ENCODE measurements around the gene CADPS2.

The CADPS2 gene

GRCh38 chr7:122329145-122329802, 557.0 kb downstream of the CADPS2 start:
- no peak for DNase-seq (ENCODE audit: low read depth)
- no peak for TF ChIP-seq CTCF (IDR thresholded peaks at IDR 0.05; ENCODE audit: low read depth, low read length, missing control alignments)
- in situ Hi-C loops (cut with HindIII; ENCODE audit: low sequenced_read_pairs): no loop called here
- no peak overlapping the region for H3K4me3 ChIP-seq (ENCODE audit: low read depth, low read length)

GRCh38 chr7:122327969-122328368, 558.3 kb downstream of the CADPS2 start:
- no peak for DNase-seq (ENCODE audit: low read depth)
- no peak overlapping the region for H3K4me3 ChIP-seq (ENCODE audit: low read depth, low read length)
- in situ Hi-C loops (cut with HindIII; ENCODE audit: low sequenced_read_pairs): no loop called here
- TF ChIP-seq CTCF (IDR thresholded peaks at IDR 0.05; ENCODE audit: low read depth, low read length, missing control alignments): no peak

GRCh38 chr7:122316467-122317388, 569.5 kb downstream of the CADPS2 start:
- no peak for TF ChIP-seq CTCF (IDR thresholded peaks at IDR 0.05; ENCODE audit: low read depth, low read length, missing control alignments)
- DNase-seq (ENCODE audit: low read depth): no peak
- in situ Hi-C loops (cut with HindIII; ENCODE audit: low sequenced_read_pairs): no loop called here
- no peak overlapping the region for H3K4me3 ChIP-seq (ENCODE audit: low read depth, low read length)

- H3K4me3 ChIP-seq (ENCODE audit: low read depth, low read length): no peak overlapping the region
- TF ChIP-seq CTCF (IDR thresholded peaks at IDR 0.05; ENCODE audit: low read depth, low read length, missing control alignments): no peak
- in situ Hi-C loops (cut with HindIII; ENCODE audit: low sequenced_read_pairs): no loop called here
- no peak for DNase-seq (ENCODE audit: low read depth)
Observed at GRCh38 chr7:122315507-122316466, 570.5 kb downstream of the CADPS2 start.

GRCh38 chr7:122314284-122314683, 572.0 kb downstream of the CADPS2 start:
- no peak for TF ChIP-seq CTCF (IDR thresholded peaks at IDR 0.05; ENCODE audit: low read depth, low read length, missing control alignments)
- no peak for DNase-seq (ENCODE audit: low read depth)
- no peak overlapping the region for H3K4me3 ChIP-seq (ENCODE audit: low read depth, low read length)
- in situ Hi-C loops (cut with HindIII; ENCODE audit: low sequenced_read_pairs): no loop called here

- DNase-seq (ENCODE audit: low read depth): no peak
- no peak for TF ChIP-seq CTCF (IDR thresholded peaks at IDR 0.05; ENCODE audit: low read depth, low read length, missing control alignments)
- in situ Hi-C loops (cut with HindIII; ENCODE audit: low sequenced_read_pairs): no loop called here
- no peak overlapping the region for H3K4me3 ChIP-seq (ENCODE audit: low read depth, low read length)
Observed at GRCh38 chr7:122312789-122313188, 573.5 kb downstream of the CADPS2 start.
